Measurements from ENCODE around the gene SAMD9.
A peak's percentile ranks its signal among the peaks of the same experiment; 100 is the strongest.
"Not testable (repeated sequence)": the region's sequence is repeated elsewhere in the genome, so short reads cannot be mapped to it uniquely, and the experiment has no call there.

The SAMD9 gene

DNA sequence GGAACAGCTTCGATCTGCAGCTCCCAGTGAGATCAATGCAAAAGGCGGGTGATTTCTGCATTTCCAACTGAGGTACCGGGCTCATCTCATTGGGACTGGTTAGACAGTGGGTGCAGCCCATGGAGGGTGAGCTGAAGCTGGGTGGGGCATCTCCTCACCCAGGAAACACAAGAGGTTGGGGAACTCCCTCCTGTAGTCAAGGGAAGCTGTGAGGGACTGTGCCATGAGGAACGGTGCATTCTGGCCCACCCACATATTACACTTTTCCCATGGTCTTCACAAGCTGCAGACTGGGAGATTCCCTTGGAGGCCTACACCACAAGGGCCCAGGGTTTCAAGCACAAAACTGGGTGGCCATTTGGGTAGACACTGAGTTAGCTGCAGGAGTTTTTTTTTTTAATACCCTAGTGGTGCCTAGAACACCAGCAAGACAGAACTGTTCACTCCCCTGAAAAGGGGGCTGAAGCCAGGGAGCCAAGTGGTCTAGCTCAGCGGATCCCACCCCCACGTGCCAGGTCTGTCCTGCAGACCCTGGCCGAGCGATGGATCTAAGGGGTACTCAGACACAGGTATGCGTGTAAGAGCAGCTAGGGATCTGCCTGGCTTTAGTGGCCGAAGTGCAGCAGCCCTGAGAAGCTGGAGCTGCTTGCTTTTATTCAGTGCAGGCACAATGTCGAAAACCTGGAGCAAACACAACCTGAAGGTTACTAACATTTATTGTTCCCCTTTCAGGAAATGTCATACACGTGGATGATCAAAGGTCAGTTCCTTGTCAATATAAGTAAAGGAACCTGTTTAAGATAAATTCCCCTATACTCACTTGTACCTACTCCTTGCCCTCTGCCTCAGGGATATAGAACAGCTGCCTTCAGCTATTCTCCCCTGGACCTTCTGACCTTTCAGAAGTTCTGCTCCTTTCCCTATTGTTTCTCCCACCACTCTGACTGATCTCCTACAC is 3.1 kb upstream of the SAMD9 start:
- DNase-seq (ENCODE audit: low spot score) = no peak

DNA sequence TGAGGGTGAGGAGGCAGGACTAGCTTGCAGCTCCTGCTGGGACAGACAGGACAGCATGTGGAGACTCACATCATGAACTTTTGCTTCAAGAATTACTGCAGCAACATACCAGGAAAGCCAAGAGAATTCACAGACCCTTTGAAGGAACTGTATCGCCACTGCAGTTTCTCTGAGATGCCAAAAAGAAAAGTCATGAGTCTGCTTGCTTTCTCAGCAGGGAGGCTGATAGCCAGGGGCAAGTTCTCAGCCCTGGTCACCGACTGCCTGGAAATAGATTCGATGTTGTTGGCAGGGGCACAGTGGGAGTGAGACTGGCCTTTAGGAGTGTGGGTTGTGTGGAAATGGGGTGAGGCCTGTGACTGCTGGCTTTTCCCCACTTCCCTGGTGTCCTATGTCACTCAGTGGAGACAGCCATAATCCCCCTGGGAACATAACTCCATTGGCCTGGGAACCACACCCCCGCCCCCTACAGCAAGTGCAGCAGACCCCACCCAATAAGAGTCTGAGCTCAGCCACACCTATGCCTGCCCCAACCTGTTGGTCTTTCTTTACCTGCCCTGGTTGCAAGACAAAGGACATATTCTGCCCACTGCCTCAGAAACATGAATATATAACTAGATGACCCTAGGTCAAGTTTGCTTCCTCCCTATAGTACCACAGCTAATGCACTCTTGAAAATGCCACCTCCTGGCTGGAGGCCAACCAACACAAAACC is 1.6 kb upstream of the SAMD9 start:
- DNase-seq (ENCODE audit: low spot score) = no peak

DNA sequence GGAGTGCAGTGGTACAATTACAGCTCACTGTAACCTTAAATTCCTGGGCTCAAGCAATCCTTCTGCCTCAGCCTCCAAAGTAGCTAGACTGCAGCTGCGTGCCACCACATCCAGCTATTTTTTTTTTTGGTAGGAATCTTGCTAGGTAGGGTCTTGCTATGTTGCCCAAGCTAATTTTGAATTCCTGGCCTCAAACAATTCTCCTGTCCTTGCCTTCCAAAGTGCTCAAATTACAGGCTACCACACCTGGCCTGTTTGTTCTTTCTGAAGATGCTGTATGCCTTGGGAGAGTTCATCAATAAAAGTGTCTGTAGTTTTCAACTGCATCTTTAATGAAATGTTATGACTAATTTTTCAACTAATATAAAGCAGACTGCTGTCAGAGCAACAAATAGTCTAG is 452 bp downstream of the SAMD9 start:
- no peak for DNase-seq (ENCODE audit: low spot score)

DNA sequence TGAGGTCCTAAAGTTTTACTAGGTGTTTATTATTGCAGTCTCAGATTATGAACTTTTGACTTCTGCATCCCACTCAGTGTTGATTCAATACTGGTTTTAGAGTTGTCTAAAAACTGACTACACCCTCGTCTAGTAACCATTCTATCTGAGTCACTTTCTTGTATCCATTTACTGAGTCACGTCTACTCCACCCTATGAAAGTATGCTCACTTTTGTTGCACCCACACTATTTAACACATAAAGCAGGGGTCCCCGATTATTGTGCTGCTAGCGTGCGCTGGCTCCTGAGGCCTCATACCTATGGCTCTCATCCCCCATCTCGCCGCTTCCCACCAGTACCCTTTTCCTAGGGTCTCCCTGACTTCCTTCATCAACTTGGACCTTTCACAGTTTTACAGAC is 2.0 kb downstream of the SAMD9 start:
- no peak for DNase-seq (ENCODE audit: low spot score)

DNA sequence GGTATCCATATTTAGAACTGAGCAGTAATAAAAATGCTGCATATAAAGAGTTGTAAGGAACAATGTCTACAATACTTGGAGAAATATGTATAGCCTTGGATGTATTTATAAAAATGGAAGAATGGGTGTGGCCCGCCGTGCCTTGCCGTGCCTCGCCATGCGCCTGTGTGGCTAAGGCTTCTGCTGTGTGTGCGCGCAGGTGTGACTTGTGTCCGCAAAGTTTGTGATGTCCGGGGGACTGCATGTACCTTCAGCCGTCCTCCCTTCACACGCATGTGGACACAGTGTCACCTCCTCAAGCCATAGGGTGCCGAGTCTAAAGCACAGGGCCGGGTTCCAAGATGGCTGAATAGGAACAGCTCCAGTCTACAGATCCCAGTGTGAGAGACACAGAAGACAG is 9.8 kb downstream of the SAMD9 start:
- DNase-seq (ENCODE audit: low spot score) = no peak

DNA sequence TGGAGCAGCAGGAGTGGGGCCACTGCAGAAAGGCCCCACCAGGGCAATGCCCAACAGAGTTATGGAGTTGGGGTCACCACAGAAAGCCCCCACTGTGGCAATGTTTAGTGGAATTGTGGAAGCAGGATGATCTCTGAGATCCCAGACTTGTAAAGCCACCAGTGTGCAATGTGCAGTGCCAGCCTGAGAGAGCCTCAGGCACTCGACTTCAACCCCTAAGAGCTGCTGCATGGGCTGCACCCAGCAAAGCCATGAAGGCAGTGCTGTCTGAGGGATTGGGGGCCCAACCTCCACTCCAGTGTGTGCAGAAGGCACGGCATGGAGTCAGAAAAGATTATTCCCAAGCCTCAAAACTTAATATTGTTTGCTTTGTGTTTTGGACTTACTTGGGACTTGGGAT is 20.4 kb downstream of the SAMD9 start:
- no peak for DNase-seq (ENCODE audit: low spot score)

DNA sequence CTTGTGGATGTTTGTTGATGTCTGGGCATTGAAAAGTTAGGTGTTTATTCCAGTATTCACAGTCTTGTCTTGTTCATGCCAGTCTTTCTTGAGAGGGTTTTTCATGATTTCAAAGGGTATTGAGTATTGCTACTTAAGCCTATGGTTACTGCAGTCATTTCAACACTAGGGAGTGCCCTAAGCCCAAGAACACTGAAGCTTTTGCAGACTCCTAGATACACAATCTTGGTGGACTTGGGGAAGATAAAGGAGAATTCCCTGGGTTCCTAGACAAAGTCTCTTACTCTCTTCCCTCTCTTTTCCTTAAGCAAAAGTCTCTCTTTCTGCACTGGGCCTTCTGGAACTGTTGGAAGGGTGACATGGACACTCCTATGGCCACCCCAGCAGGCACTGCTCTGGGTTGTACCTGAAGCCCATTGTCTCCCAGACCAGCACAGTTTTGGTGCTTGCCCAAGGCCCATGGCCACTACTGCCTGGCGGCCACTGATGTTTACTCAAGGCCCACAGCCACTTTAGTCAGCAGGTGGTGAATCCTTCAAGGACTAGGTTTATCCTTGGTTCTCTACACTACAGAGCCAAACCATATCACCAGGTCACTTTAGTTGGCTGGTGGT is 24.9 kb downstream of the SAMD9 start:
- DNase-seq (ENCODE audit: low spot score) = no peak

DNA sequence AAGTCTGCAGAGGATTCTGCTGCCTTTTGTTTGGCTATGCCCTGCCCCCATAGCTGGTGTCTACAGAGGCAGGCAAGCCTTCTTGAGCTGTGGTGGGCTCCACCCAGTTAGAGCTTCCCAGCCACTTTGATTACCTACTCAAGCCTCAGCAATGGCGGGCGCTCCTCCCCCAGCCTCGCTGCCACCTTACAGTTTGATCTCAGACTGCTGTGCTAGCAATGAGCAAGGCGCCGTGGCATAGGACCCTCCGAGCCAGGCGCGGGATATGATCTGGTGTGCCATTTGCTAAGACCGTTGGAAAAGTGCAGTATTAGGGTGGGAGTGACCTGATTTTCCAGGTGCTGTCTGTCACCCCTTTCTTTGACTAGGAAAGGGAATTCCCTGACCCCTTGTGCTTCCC is 44.4 kb downstream of the SAMD9 start:
- DNase-seq (ENCODE audit: low spot score) = not testable (repeated sequence)

DNA sequence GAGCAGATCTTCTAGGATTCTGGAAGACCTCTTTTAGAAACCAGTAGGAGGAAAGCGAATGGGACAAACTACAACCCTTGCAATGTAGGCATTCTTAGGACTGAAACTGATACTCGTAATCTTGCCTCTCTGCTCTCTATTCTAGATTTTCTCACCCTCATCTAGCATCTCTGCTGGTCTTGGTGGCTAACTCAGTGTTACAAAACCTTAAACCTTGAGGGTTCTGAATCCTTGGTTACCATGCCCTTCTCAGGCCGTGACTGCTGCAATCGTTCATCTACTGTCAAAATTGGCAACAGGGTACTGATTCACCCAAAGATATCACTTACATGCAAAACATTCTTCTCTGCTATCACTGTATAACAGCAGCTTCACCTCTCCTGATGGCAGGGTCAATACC is 55.2 kb downstream of the SAMD9 start:
- no peak for DNase-seq (ENCODE audit: low spot score)

DNA sequence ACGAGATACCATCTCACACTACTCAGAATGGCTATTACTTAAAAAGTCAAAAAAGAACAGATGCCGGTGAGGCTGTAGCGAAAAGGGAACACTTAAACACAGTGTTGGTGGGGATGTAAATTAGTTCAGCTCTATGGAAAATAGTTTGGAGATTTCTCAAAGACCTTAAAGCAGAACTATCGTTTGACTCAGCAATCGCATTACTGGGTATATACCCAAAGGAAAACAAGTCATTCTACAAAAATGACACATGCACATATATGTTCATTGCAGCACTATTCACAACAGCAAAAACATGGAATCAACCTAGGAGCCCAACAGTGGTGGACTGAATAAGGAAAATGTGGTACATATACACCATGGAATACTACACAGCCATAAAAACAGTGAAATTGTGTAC is 56.9 kb downstream of the SAMD9 start:
- no peak for DNase-seq (ENCODE audit: low spot score)

DNA sequence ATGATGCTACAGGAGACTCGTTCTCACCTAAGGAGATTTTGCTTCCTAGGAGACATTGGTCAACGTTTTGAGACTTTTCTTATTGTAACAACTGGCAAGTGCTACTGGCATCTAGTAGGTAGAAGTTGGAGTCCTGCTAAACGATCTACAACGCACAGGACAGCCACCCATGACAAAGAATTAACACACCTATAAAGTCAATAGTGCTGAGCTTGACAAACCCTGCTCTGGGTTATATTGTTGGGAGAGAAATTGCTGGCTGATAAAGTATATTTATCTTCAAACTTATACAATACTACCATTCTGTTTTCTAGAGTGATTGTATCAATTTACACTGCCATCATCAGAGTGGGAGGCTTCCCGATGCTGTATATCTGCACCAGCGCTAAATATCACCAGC is 57.8 kb downstream of the SAMD9 start:
- DNase-seq (ENCODE audit: low spot score) = no peak

DNA sequence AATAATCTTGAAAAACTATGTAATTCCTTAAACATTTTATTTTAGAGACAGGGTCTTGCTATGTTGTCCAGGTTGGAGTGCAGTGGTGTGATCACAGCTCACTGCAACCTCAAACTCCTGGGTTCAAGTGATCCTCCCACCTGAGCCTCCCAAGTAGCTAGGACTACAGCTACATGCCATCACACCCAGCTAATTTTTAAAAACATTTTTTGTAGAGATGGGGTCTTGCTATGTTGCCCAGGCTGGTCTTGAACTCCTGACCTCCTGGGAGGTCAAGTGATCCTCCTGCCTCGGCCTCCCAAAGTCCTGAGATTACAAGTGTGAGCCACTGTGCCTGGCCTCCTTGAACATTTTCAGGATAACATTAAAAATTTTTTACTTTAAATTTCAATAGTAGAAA is 61.2 kb downstream of the SAMD9 start:
- not testable (repeated sequence) for DNase-seq (ENCODE audit: low spot score)

DNA sequence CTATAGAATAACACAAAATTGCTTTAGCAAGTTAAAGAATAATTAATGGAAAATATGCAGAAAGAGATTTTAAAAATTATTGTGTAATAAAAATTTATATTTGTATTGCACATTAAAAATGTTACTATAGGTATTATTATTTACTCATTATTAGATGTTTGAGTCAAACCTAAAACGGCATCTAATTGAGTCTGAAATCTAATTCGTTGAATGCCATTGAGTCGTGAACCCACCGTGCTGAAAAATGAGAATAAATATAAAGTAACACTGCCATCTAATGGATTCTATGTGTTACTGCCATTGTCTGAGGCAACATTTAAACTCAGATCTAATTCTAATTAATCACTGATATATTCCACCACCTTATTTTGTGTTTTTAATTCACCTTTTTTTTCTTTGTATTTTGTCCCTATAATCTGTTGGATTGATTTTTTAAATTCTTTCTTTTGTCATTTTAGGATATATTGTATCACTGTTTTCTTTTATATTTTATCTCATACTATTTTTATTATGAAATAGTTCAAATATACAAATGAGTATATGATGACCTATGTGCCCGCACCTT is 62.2 kb downstream of the SAMD9 start:
- DNase-seq (ENCODE audit: low spot score) = peak; percentile 26

DNA sequence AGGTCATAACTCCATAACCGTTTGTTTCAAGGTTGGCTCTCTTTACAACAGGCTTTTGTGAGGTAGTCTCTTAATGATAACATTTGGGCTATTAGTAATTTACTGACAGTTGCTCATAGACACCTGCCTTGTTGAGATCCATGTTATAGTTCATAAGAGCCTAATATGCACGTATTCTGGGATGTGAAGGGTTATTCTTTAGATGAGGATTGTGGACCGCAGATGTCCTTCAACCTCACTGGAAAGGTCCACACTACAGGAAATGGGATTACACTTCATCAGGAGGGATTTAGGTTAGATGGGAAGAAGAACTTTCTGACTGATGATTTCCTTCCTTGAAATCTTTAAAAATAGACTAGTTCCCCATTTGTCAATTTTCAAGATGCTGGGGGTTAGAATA is 62.8 kb downstream of the SAMD9 start:
- DNase-seq (ENCODE audit: low spot score) = no peak

DNA sequence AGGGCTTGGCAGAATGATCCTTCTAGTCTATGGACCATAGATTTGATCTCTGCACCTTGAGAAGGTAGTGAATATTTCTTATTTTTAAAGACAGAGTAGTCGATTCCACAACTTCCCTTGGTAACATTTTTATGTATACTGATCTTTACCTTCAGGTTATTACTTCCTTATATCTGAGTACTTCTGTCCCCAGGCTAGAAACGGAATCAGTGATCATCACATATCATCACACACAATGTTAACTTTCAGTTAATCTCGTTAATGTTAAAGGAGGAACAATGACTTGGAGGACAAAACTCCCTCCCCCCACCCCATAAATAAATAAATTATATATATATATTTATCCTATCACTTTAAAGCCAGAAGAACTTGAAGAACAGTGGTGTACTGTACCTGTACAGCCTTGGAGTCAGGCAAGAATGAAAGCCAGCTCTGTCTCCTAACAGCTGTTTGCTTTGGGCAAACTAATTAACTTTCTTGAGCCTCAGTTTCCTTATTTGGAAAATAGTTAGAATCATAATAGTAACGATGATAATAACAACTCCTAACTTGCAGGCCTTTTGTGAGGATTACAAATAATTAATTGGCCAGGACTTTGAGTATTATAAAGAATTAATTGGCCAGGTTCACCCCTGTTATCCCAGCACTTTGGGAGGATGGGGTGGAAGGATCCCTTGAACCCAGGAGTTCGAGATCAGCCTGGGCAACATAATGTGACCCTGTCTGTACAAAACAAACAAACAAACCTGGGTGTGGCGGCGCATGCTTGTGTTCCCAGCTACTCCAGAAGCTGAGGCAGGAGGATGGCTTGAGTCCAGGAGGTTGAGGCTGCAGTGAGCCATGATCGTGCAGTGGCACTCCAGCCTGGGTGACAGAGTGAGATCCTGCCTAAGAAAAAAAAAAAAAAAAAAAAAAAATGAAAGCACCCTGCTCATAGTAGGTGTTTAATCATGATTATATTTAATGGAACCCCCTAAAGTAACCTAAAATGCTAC is 63.5 kb downstream of the SAMD9 start:
- no peak for DNase-seq (ENCODE audit: low spot score)

DNA sequence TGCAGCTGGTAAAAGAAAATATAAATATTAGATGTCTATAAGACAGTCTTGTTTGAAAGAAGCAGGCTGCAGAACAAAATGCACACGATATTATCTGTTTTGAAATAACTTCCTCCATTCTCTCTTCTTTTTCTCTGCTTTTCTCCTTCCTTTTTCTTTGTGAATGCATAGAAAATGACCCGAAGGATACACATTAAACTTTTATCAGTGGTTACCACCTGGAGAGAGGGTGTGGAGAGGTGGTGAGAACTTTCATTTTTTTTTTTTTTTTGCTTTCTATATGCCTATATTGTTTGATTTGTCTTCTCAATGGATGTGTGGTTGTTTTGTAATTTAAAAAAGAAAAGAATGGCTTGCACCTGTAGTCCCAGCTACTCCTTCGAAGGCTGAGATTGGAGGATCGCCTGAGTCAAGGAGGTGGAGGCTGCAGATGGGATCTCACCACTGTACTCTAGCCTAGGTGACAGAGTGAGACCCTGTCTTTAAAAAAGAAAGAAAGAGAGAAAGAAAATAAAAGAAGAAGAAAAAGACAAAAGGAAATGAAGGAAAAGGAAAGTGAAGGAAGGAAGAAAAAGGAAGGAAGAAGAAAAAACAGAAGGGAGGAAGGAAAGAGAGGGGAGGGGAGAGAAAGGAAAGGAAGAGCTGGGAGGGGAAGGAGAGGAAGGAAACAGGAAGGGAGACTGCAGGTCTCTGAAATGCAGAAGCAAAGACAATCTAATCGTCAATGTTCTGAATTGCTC is 64.4 kb downstream of the SAMD9 start:
- no peak for DNase-seq (ENCODE audit: low spot score)

DNA sequence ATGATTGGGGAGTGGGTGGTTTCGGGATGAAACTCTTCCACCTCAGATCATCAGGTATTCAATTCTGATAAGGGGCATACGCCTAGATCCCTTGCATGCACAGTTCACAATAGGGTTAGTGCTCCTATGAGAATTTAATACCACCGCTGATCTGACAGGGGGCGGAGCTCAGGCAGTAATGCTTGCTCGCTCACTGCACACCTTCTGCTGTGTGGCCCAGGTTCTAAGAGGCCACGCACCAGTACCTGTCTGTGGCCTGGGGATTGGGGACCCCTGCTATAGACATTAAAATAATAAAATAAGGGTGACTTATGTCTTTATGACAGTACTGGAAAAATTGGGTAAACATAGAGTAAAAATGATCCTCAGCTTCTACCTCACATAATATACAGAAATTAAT is 66.1 kb downstream of the SAMD9 start:
- DNase-seq (ENCODE audit: low spot score) = no peak
